ENCODE results near the gene FOXO1. TPM values are rescaled to one million over a fixed set of nuclear protein-coding genes. Genes with fewer than 3 reads are reported as not detected.

FOXO1 gene
- total and polyA plus RNA-seq, 2 experiments from 2014 or later, result 32.4 to 68.0 TPM

GRCh38 chr13:40657307-40657706 is 9.1 kb downstream of the FOXO1 start (continued):
- TF ChIP-seq ZNF462 (CRISPR knock-in tag; IDR thresholded peaks at IDR 0.05), result no peak
- TF ChIP-seq STAT1 (IDR thresholded peaks at IDR 0.05; ENCODE audit: unreplicated experiment), result no peak
- no peak for TF ChIP-seq ZNF331 (CRISPR knock-in tag; IDR thresholded peaks at IDR 0.05; ENCODE audit: low read depth)
- TF ChIP-seq CREB1 (CRISPR knock-in tag; IDR thresholded peaks at IDR 0.05; ENCODE audit: low read depth), result no peak
- no peak for TF ChIP-seq JUNB (IDR thresholded peaks at IDR 0.05; ENCODE audit: unreplicated experiment)
- TF ChIP-seq, protein P1, sequence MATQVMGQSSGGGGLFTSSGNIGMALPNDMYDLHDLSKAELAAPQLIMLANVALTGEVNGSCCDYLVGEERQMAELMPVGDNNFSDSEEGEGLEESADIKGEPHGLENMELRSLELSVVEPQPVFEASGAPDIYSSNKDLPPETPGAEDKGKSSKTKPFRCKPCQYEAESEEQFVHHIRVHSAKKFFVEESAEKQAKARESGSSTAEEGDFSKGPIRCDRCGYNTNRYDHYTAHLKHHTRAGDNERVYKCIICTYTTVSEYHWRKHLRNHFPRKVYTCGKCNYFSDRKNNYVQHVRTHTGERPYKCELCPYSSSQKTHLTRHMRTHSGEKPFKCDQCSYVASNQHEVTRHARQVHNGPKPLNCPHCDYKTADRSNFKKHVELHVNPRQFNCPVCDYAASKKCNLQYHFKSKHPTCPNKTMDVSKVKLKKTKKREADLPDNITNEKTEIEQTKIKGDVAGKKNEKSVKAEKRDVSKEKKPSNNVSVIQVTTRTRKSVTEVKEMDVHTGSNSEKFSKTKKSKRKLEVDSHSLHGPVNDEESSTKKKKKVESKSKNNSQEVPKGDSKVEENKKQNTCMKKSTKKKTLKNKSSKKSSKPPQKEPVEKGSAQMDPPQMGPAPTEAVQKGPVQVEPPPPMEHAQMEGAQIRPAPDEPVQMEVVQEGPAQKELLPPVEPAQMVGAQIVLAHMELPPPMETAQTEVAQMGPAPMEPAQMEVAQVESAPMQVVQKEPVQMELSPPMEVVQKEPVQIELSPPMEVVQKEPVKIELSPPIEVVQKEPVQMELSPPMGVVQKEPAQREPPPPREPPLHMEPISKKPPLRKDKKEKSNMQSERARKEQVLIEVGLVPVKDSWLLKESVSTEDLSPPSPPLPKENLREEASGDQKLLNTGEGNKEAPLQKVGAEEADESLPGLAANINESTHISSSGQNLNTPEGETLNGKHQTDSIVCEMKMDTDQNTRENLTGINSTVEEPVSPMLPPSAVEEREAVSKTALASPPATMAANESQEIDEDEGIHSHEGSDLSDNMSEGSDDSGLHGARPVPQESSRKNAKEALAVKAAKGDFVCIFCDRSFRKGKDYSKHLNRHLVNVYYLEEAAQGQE (IDR thresholded peaks at IDR 0.05; ENCODE audit: unreplicated experiment), result no peak
- no peak for TF ChIP-seq POLR2AphosphoS5 (IDR thresholded peaks at IDR 0.05; ENCODE audit: low read depth)
- TF ChIP-seq, protein P2, sequence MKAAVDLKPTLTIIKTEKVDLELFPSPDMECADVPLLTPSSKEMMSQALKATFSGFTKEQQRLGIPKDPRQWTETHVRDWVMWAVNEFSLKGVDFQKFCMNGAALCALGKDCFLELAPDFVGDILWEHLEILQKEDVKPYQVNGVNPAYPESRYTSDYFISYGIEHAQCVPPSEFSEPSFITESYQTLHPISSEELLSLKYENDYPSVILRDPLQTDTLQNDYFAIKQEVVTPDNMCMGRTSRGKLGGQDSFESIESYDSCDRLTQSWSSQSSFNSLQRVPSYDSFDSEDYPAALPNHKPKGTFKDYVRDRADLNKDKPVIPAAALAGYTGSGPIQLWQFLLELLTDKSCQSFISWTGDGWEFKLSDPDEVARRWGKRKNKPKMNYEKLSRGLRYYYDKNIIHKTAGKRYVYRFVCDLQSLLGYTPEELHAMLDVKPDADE (IDR thresholded peaks at IDR 0.05), result no peak
- TF ChIP-seq EZH2phosphoT487 (IDR thresholded peaks at IDR 0.05; ENCODE audit: unreplicated experiment), result no peak
- TF ChIP-seq EZH2 (IDR thresholded peaks at IDR 0.05; ENCODE audit: low read depth, unreplicated experiment), result no peak
- no peak for TF ChIP-seq ZNF114 (CRISPR knock-in tag; IDR thresholded peaks at IDR 0.05)
